Embryonic facial prominence (tissue), 1 donor: Measurements from ENCODE around the gene TDRD7.
"Not testable (repeated sequence)": the region's sequence is repeated elsewhere in the genome, so short reads cannot be mapped to it uniquely, and the experiment has no call there.

ENCODE experiments used
- DNase-seq: peaks from one replicate; pipeline ENCODE4 v3.0.0-alpha.2; 2016; ENCODE audit errors: extremely low spot score

Gene TDRD7

GRCh38 chr9:97479496-97480159 is 67.7 kb downstream of the TDRD7 start:
- DNase-seq = no peak

GRCh38 chr9:97480174-97480573 is 68.3 kb downstream of the TDRD7 start:
- no peak for DNase-seq

GRCh38 chr9:97480749-97481148 is 68.9 kb downstream of the TDRD7 start:
- no peak for DNase-seq

GRCh38 chr9:97484134-97484533 is 72.2 kb downstream of the TDRD7 start:
- no peak for DNase-seq

GRCh38 chr9:97487107-97487506 is 75.2 kb downstream of the TDRD7 start:
- no peak for DNase-seq

- DNase-seq = no peak
Measured at GRCh38 chr9:97487861-97488260, 76.0 kb downstream of the TDRD7 start.

GRCh38 chr9:97491216-97491999 is 79.5 kb downstream of the TDRD7 start:
- no peak for DNase-seq

- DNase-seq = not testable (repeated sequence)
Measured at GRCh38 chr9:97497558-97498375, 85.9 kb downstream of the TDRD7 start.

GRCh38 chr9:97498846-97499245 is 87.0 kb downstream of the TDRD7 start:
- not testable (repeated sequence) for DNase-seq

- DNase-seq = no peak
Measured at GRCh38 chr9:97500263-97500662, 88.4 kb downstream of the TDRD7 start.

GRCh38 chr9:97500765-97501176 is 88.9 kb downstream of the TDRD7 start:
- DNase-seq = no peak

- no peak for DNase-seq
Measured at GRCh38 chr9:97501177-97501971, 89.5 kb downstream of the TDRD7 start, which contains the start of gene TMOD1. Gene TMOD1, plus strand, starts transcription at chr9:97501666. Its CDS starts 22,523 bp downstream, at chr9:97524189.

- DNase-seq = no peak
Measured at GRCh38 chr9:97501972-97502221, 90.0 kb downstream of the TDRD7 start.

GRCh38 chr9:97502222-97502983 is 90.5 kb downstream of the TDRD7 start:
- no peak for DNase-seq

GRCh38 chr9:97502984-97503861 is 91.3 kb downstream of the TDRD7 start:
- no peak for DNase-seq

- no peak for DNase-seq
Measured at GRCh38 chr9:97503862-97504210, 91.9 kb downstream of the TDRD7 start.

- no peak for DNase-seq
Measured at GRCh38 chr9:97504381-97505216, 92.7 kb downstream of the TDRD7 start.

- no peak for DNase-seq
Measured at GRCh38 chr9:97505845-97506244, 93.9 kb downstream of the TDRD7 start.

- DNase-seq = no peak
Measured at GRCh38 chr9:97506306-97506705, 94.4 kb downstream of the TDRD7 start.
